RWPE1 (cell line): ENCODE results near the gene CTNNBL1.

ENCODE experiments used
- CTCF ChIA-PET: fragments of 350-600 bp; sonication (Branson Sonifier 250); formaldehyde crosslinking; extraction: SDS; loops from one replicate; lab custom pipeline; 2021; lab: Yijun Ruan, JAX
- POLR2A ChIA-PET: fragments of 400-600 bp; formaldehyde crosslinking; extraction: SDS; loops from one replicate; lab custom pipeline; 2020; ENCODE audit warnings: antibody characterized with exemption; ENCODE audit not compliant: low non-redundant PET; lab: Yijun Ruan, JAX
- DNase-seq: peaks from one replicate; pipeline ENCODE4 v3.0.0; 2012; ENCODE audit warnings: low spot score
- H3K27ac ChIP-seq: fragments of 450-650 bp; 2 replicates; pipeline ENCODE4 v1.5.1; 2017
- CTCF ChIP-seq: fragments of 450-650 bp; conservative IDR thresholded peaks from 2 replicates; pipeline ENCODE4 v1.5.1; 2017; ENCODE audit warnings: low read depth, mild to moderate bottlenecking

CTNNBL1 gene

GRCh38 chr20:37801921-37802320 is 108.1 kb downstream of the CTNNBL1 start:
- no peak overlapping the region for H3K27ac ChIP-seq
- DNase-seq = no peak
- TF ChIP-seq CTCF = no peak
- ChIA-PET POLR2A (no interaction called here), CTCF (interaction anchor here (0.8 to 1.0 kb wide), 2 partner anchors 10 to 27 kb away, joined by 3 to 6 read pairs; no protein-coding TSS in a partner anchor)

- ChIA-PET CTCF (interaction anchor here (0.6 kb wide), 1 partner anchor 99 kb away, joined by 4 read pairs; no protein-coding TSS in a partner anchor), POLR2A (no interaction called here)
- no peak for TF ChIP-seq CTCF
- no peak for DNase-seq
- H3K27ac ChIP-seq = no peak overlapping the region
Observed at GRCh38 chr20:37803438-37804307, 109.8 kb downstream of the CTNNBL1 start.

- H3K27ac ChIP-seq = no peak overlapping the region
- CTCF ChIA-PET = interaction anchor here (0.6 to 1.0 kb wide), 3 partner anchors 101 to 436 kb away, joined by 3 to 4 read pairs (median 3); no protein-coding TSS in a partner anchor
- TF ChIP-seq CTCF = no peak
- DNase-seq = no peak
- POLR2A ChIA-PET = no interaction called here
Observed at GRCh38 chr20:37804584-37805566, 111.0 kb downstream of the CTNNBL1 start.

GRCh38 chr20:37807471-37808232 is 113.8 kb downstream of the CTNNBL1 start:
- ChIA-PET CTCF (no interaction called here), POLR2A (no interaction called here)
- no peak for TF ChIP-seq CTCF
- no peak for DNase-seq
- H3K27ac ChIP-seq = no peak overlapping the region

GRCh38 chr20:37808233-37809070 is 114.6 kb downstream of the CTNNBL1 start:
- DNase-seq = no peak
- POLR2A ChIA-PET = no interaction called here
- no peak for TF ChIP-seq CTCF
- CTCF ChIA-PET = interaction anchor here (0.6 kb wide), 1 partner anchor 45 kb away, joined by 3 read pairs; no protein-coding TSS in a partner anchor
- no peak overlapping the region for H3K27ac ChIP-seq
